ENCODE data around the gene BRD3OS.
"Not testable (repeated sequence)": the region's sequence is repeated elsewhere in the genome, so short reads cannot be mapped to it uniquely, and the experiment has no call there.

Gene BRD3OS

DNA sequence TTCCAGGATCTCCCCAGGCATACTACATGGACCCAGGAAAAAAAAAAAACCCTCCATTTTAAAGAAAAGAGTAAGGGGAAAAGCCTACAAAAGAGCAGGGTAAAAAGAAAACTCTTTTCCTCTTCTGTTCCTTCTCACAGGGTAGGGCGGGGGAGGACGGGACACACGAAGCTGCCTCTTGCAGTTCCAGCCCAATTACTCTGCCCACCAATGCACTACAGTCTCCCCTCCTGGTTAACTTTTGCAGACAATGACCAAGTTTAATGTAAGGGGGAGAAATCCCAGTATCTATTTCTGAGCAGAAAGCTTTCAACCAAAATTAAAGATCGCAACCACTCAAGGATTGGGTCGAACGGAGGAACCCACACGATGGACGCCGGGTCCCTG is 41.2 kb downstream of the BRD3OS start:
- DNase-seq: no peak

DNA sequence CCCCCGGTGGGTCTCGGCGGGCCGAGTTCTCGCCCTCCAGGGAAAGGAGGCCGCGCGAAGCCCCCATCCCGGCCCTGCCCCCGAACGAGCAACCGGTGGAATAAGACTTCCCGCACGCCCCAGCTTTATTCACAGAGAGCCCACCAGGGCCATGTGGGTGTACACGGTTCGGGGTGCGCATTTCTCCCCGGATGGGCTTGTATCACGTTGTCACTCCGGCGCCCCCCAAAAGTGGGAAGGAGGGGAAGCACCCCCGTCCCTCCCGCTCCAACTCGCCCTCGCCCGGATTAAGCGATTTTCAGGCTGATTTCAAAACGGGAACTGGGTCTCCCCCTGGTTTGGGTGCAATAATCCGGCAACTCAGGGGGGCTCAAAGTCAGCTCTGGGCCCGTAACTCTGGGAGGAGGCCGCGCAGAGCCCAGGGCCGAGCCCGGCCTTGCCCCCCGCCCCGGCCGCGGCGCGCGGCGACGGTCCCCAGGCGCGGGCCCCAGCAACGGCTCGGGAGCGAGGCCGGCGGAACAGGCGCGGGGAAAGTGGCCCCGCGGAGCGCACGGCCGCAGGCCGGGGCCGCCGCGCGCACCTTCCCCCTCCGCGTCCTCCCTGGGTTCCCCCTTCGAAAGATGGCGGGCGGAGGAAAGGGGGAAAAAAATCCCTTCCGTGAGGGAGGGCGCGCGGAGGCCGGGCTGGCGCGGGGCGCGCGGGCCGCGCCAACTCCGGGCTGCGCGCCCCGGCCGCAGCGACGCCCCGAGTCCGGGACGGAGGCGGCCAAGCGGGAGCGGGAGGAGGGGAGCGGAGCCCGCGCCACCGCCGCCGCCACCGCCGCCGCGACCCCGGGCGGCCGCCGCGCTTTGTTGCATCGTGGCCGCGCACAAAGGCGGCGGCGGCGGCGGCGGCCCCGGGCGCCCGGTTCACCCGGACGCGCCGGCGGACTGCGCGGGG is 41.9 kb downstream of the BRD3OS start:
- DNase-seq: peak; percentile 37

DNA sequence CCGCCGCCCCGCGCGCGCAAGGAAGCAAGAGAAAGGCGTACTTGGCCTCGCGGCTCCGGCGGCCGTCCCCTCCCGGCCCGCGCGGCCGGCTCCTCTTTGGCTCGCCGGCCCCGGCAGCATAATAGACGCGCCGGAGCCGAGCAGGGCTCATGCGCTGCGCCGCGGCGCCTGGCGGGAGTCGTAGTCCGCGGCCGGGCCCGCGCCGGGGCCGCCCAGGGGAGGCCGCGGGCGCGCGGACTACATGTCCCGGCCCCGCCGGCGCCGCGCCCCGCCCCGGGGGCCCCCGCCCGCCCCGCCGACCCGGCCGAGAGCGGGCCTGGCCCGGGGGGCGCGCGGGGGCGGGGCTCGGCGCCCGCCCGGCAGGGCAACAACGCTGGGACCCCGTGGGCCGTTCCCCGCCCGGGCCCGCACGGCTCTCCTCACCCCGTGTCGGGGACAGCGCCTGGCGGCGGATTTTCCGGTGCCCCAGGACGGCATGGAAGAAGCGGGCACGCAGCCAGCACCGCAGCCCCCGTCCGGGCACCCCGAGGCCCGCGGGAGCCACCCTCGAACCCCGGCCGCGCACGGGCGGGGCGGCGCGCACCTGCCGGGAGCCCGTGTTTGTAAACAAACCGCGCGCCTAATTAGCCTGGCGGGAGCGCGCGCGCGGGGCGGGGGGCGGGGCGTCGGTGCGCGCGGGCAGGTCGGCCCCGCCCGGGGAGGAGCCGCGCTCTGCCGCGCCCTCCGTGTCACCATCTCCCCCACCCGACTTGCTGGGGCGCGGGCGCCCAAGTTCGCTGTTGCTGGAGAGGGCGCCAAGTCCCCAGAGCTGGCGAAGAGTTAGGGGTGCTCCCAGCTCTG is 42.8 kb downstream of the BRD3OS start, which contains the start of gene BRD3:
BRD3 (minus strand) TSS at position 123 of the 840 bp plus-strand sequence. CDS start 14,549 bp downstream, outside the sequence.
- peak; percentile 78 for DNase-seq

DNA sequence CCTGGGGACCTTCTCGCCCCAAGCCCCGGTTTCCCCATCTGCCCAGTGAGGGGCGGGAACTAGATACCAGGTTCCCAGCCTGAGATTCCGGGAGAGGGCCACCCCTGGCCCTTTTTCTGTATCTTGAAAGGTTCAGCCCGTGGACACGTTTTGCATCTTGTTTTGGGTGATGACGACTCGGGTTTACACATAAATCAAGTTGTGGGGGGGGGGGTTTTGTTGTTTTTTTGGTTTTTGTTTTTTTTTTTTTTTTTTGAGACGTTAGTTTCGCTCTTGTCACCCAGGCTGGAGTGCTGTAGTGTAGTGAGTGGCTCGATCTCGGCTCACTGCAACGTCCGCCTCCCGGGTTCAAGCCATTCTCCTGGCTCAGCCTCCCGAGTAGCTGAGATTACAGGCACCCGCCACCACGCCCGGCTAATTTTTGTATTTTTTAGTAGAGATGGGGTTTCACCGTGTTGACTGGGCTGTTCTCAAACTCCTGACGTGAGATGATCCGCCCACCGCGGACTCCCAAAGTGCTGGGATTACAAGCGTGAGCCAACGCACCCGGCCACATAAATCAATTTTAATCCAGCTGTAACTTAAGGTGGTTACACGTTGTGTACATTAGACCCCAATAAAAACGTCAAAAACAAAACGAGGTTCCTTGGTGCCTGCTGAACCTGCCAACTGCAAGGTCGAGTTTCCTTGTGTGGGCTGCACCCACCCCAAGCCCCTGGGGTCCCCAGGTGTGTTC is 43.6 kb downstream of the BRD3OS start:
- DNase-seq: no peak

DNA sequence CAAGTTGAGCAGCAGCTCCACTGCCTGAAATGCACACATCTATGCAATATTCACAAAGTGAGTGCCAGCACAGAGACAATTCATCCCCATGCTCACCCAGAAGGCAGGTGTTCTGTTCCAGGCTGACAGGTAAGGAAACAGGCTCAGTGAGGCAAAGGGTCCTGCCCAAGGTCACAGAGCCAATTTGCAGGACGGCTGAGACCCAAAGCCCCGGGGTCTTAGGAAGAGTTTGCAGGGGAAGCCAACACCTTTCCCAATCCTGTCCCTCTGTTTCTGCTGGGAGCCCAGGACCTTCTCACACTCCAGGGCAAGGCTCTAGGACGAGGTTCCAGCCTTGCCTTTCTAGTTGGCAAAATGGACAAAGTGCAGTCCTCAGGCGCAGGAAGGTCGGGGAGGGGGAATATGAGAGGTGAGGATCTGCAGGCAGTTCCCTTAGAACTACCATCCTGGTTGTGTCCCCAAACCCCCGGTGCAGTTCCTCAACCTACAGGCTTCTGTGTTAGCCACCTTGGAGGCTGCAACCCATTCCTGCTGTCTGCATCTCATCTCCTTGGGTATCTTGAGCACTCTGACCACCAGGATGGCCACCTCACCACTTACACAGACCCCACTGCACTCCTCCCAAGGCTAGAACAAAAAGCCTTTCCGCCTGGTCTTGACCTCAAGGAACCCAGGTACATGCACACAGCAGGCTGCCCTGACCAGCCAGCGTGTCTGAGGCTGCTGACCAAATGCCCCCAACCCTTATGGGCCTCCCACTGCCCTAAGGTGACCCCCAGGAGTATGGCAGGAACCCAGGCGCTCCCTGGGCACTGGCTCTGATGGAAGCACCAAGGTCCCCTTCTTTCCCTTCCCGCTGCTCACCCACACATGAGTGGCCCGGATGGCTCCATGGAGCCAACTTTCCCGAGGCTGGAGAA is 44.5 kb downstream of the BRD3OS start:
- no peak for DNase-seq

DNA sequence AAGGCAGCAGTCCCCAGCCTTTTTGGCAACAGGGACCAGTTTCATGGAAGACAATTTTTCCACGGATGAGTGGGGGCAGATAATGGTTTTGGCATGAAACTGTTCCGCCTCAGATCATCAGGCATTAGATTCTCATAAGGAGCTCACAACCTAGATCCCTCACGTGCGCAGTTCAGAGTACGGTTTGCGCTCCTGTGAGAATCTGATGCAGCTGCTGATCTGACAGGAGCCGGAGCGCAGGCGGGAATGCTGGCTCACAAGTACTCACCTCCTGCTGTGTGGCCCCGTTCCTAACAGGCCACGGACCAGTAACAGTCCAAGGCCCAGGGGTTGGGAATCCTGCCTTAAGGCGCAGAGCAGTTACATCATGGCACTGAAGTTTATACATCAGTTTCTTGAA is 45.9 kb downstream of the BRD3OS start:
- DNase-seq: no peak

DNA sequence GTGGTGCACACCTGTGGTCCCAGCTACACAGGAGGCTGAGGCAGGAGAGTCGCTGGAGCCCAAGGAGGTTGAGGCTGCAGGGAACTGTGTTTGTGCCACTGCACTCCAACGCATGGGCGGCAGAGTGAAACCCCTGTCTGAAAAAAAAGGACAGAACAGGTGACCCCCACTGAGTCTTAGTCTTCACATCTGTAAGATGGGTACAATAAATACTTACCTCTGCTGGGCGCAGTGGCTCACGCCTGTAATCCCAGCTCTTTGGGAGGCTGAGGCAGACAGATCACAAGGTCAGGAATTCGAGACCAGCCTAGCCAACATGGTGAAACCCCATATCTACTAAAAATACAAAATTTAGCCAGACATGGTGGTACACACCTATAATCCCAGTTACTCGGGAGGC is 47.4 kb downstream of the BRD3OS start:
- not testable (repeated sequence) for DNase-seq

DNA sequence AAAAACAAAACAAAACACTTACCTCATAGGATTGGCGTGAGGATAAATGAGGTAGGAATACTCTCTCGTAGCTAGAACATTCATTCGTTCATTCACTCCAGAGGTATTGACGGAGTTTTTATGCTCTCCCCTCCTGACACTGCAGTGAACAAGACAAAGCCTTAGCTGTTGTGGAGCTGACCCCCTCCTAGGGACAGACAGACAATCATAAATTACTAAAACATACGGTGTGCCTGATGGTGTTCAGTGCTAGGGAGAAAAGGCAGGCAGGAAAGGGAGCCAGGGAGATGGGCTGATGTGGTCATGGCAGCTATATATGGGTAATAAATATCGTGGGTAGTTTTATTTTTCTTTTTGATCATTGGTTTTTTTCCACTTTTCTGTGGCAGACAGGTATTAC is 48.2 kb downstream of the BRD3OS start:
- no peak for DNase-seq

DNA sequence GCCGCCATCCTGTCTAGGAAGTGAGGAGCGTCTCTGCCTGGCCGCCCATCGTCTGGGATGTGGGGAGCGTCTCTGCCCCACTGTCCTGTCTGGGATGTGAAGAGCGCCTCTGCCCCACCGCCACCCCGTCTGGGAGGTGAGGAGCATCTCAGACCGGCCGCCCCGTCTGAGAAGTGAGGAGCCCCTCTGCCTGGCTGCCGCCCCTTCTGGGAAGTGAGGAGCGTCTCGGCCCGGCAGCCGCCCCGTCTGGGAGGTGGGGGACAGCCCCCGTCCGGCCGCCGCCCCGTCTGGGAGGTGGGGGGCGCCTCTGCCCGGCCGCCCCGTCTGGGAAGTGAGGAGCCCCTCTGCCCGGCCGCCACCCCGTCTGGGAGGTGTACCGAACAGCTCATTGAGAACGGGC is 50.4 kb downstream of the BRD3OS start:
- not testable (repeated sequence) for DNase-seq

DNA sequence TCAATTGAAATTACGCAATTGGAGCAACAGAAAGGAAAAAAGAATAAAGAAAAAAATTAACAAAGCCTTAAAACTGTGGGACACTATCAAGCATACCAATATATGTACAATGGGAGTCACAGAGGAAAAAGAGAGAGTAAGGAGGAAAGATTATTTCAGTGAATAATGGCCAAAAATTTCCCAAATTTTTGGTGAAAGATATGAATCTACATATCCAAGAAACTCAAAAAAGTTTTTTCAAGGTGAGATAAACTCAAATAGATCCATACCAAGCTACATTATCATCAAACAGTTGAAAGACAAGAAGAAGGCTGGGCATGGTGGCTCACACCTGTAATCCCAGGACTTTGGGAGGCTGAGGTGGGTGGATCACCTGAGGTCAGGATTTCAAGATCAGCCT is 51.4 kb downstream of the BRD3OS start:
- no peak for DNase-seq

All from stimulated activated CD4-positive, alpha-beta T cell treated with anti-CD3 and anti-CD28 coated beads, Interleukin-4, amount 100 ng/mL, for 24 hours (primary cell).